HepG2 (cell line): Measurements from ENCODE around the gene BCL6B. TPM values are rescaled to one million over a fixed set of nuclear protein-coding genes. Genes with fewer than 3 reads are reported as not detected.
A peak's percentile ranks its signal among the peaks of the same experiment; 100 is the strongest.

Experiments
- CENPX ChIP-seq: sonication (generic); formaldehyde crosslinking; IDR thresholded peaks from 2 replicates; pipeline ENCODE4 v1.9.0; 2021; ENCODE audit warnings: mild to moderate bottlenecking, missing genetic modification reagents, moderate library complexity
- DR1 ChIP-seq: sonication (generic); formaldehyde crosslinking; IDR thresholded peaks from 2 replicates; pipeline ENCODE4 v1.8.0; 2021; ENCODE audit warnings: mild to moderate bottlenecking, missing genetic modification reagents, inconsistent platforms
- HOXA7 ChIP-seq: sonication (generic); formaldehyde crosslinking; IDR thresholded peaks from 2 replicates; pipeline ENCODE4 v1.8.1; 2022; ENCODE audit warnings: mild to moderate bottlenecking, missing genetic modification reagents, moderate library complexity
- MXD4 ChIP-seq: IDR thresholded peaks from 2 replicates; pipeline ENCODE4 v1.6.1; 2016; ENCODE audit warnings: mild to moderate bottlenecking, missing biosample characterization, missing genetic modification reagents
- NR1H2 ChIP-seq: sonication (generic); formaldehyde crosslinking; IDR thresholded peaks from 2 replicates; pipeline ENCODE4 v1.8.1; 2022; ENCODE audit warnings: low read depth, missing genetic modification reagents, borderline replicate concordance
- PAX8 ChIP-seq: sonication (generic); formaldehyde crosslinking; IDR thresholded peaks from 2 replicates; pipeline ENCODE4 v1.8.0; 2022; ENCODE audit warnings: mild to moderate bottlenecking, missing genetic modification reagents, borderline replicate concordance
- RBFOX2 ChIP-seq: fragments of 200-400 bp; formaldehyde crosslinking; IDR thresholded peaks from 2 replicates; pipeline ENCODE4 v1.6.1; 2017; ENCODE audit warnings: low read depth, mild to moderate bottlenecking, low read length
- SAFB2 ChIP-seq: sonication (generic); formaldehyde crosslinking; IDR thresholded peaks from 2 replicates; pipeline ENCODE4 v1.5.1; 2020; ENCODE audit warnings: missing genetic modification reagents, low read depth, mild to moderate bottlenecking, borderline replicate concordance
- SKI ChIP-seq: fragments of 450-650 bp; IDR thresholded peaks from one replicate; pipeline ENCODE4 v1.6.1; 2018; ENCODE audit warnings: mild to moderate bottlenecking; ENCODE audit not compliant: partially characterized antibody
- SRSF1 ChIP-seq: fragments of 200-400 bp; formaldehyde crosslinking; optimal IDR thresholded peaks from 2 replicates; pipeline ENCODE3; 2017; ENCODE audit warnings: mild to moderate bottlenecking, low read depth, low read length, moderate library complexity
- TBX3 ChIP-seq: fragments of 450-650 bp; IDR thresholded peaks from 2 replicates; pipeline ENCODE4 v1.6.1; 2017; ENCODE audit warnings: antibody characterized with exemption, mild to moderate bottlenecking, inconsistent platforms, borderline replicate concordance
- YEATS4 ChIP-seq: sonication (generic); formaldehyde crosslinking; IDR thresholded peaks from 2 replicates; pipeline ENCODE4 v1.4.0; 2020; ENCODE audit warnings: missing genetic modification reagents, borderline replicate concordance
- ZNF10 ChIP-seq: sonication (generic); formaldehyde crosslinking; IDR thresholded peaks from 2 replicates; pipeline ENCODE4 v1.4.0; 2020; ENCODE audit warnings: mild to moderate bottlenecking, low read depth, missing genetic modification reagents, borderline replicate concordance
- ZNF563 ChIP-seq: sonication (generic); formaldehyde crosslinking; IDR thresholded peaks from 2 replicates; pipeline ENCODE4 v1.8.0; 2022; ENCODE audit warnings: mild to moderate bottlenecking, moderate library complexity, missing genetic modification reagents
- ZNF646 ChIP-seq: sonication (generic); formaldehyde crosslinking; IDR thresholded peaks from 2 replicates; pipeline ENCODE4 v1.9.0; 2021; ENCODE audit warnings: mild to moderate bottlenecking, missing genetic modification reagents
- ZNF766 ChIP-seq: sonication (generic); formaldehyde crosslinking; IDR thresholded peaks from 2 replicates; pipeline ENCODE4 v1.5.0; 2020; ENCODE audit warnings: missing genetic modification reagents, borderline replicate concordance
- ZNF777 ChIP-seq: sonication (generic); formaldehyde crosslinking; IDR thresholded peaks from 2 replicates; pipeline ENCODE4 v1.4.0; 2020; ENCODE audit warnings: missing genetic modification reagents
- ZSCAN5A ChIP-seq: sonication (generic); formaldehyde crosslinking; IDR thresholded peaks from 2 replicates; pipeline ENCODE4 v1.8.0; 2022; ENCODE audit warnings: mild to moderate bottlenecking, missing genetic modification reagents, borderline replicate concordance
- polyA plus RNA-seq, 8 experiments: library from polyadenylated mRNA; depleted of rRNA in 3 of 8; stranded (reverse) in 7 of 8; unstranded in 1 of 8; fragments of >200 nt; fragmentation: Illumina TruSeq in 4 of 8; extraction: Trizol in 4 of 8; gene quantifications; 2 replicates each; pipeline versions ENCODE4 v1.2.1 to v1.2.3, GENCODE V29; 2011 to 2016; ENCODE audit warnings: low read depth in 4 of 8, missing spikeins in 1 of 8, mixed read lengths in 1 of 8; ENCODE audit not compliant: insufficient read depth in 1 of 8
- total RNA-seq, 5 experiments: library from RNA; depleted of rRNA; stranded (reverse); fragments of >200 nt; fragmentation: Illumina TruSeq; extraction: Trizol; gene quantifications; 2 replicates each; pipeline ENCODE4 v1.2.3, GENCODE V29; 2016; ENCODE audit warnings: low read depth in 1 of 5
- TF ChIP-seq, protein P1 (sequence below): fragments of 450-650 bp; IDR thresholded peaks from 2 replicates; pipeline ENCODE4 v1.6.1; 2017

BCL6B gene
- total and polyA plus RNA-seq, 2 of the 13 experiments (the other 11 are each of a cell fraction or from before 2014, with no cell fraction given) = not detected

DNA sequence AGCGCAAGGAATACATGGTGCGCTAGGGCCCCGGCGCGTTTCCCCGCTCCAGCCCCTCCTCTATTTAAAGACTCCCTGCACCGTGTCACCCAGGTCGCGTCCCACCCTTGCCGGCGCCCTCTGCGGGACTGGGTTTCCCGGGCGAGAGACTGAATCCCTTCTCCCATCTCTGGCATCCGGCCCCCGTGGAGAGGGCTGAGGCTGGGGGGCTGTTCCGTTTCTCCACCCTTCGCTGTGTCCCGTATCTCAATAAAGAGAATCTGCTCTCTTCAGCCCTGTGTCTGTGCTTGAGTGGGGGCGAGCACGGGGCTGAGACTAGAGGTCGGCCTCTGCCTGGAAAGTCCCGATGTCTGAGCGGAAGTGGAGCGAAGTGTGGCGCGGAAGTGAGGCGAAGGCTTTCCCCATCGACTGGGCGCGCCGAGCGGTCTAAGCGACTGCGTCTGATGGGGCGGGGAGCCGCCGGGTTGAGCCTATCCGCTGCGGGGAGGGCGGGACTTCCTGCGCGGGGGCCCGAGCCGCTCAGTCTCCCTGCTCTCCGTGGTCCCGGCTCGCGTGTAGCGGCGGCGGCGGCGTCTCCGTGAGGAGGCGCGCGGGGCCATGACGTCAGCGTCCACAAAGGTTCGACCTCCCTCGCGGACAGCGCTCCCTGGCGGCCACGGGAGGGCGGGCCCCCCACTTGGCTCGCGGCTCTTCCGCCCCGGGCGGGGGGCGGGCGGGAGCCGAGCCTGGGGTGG, 8.4 kb upstream of the BCL6B start (continued):
- TF ChIP-seq, protein P1, sequence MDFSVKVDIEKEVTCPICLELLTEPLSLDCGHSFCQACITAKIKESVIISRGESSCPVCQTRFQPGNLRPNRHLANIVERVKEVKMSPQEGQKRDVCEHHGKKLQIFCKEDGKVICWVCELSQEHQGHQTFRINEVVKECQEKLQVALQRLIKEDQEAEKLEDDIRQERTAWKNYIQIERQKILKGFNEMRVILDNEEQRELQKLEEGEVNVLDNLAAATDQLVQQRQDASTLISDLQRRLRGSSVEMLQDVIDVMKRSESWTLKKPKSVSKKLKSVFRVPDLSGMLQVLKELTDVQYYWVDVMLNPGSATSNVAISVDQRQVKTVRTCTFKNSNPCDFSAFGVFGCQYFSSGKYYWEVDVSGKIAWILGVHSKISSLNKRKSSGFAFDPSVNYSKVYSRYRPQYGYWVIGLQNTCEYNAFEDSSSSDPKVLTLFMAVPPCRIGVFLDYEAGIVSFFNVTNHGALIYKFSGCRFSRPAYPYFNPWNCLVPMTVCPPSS = no peak
- TF ChIP-seq ZNF646 = no peak
- no peak for TF ChIP-seq CENPX (CRISPR knock-in tag)
- TF ChIP-seq SRSF1 = peak; percentile 48
- TF ChIP-seq NR1H2 = no peak; the same call in 1 of the 2 replicates
- TF ChIP-seq ZNF10 (CRISPR knock-in tag) = no peak
- TF ChIP-seq PAX8 (CRISPR knock-in tag) = no peak
- peak; percentile 24; the same call in 1 of the 2 replicates for TF ChIP-seq TBX3
- TF ChIP-seq ZNF563 (CRISPR knock-in tag) = 0 out of 2 replicates have a peak, but pooled peaks have one; percentile 26
- peak; percentile 13; the same call in 1 of the 2 replicates for TF ChIP-seq ZSCAN5A (CRISPR knock-in tag)
- TF ChIP-seq ZNF766 (CRISPR knock-in tag) = no peak
- TF ChIP-seq MXD4 (CRISPR knock-in tag) = no peak; the same call in 1 of the 2 replicates
- TF ChIP-seq HOXA7 (CRISPR knock-in tag) = no peak
- peak; percentile 96 for TF ChIP-seq RBFOX2
- no peak for TF ChIP-seq YEATS4 (CRISPR knock-in tag)
- TF ChIP-seq ZNF777 (CRISPR knock-in tag) = 0 out of 2 replicates have a peak, but pooled peaks have one; percentile 16
- TF ChIP-seq SAFB2 (CRISPR knock-in tag) = peak; percentile 92
- TF ChIP-seq DR1 = peak; percentile 78; the same call in 1 of the 2 replicates
- peak; percentile 78 for TF ChIP-seq SKI
